Astrocyte (in vitro differentiated cells and primary cell): ENCODE results near the gene RAPGEF4. TPM values are rescaled to one million over a fixed set of nuclear protein-coding genes. Genes with fewer than 3 reads are reported as not detected.

Experiments
- DNase-seq: peaks from one replicate; pipeline ENCODE4 v3.0.0-alpha.2; 2010; ENCODE audit warnings: low read depth
- FAIRE-seq: peaks from 2 replicates; lab custom pipeline; 2011; peaks lifted over from hg19 to GRCh38; lab: Jason Lieb, UNC
- H2AFZ ChIP-seq: 2 replicates; pipeline ENCODE4 v1.6.0; 2012; ENCODE audit warnings: low read depth, low read length, inconsistent platforms
- H3K27ac ChIP-seq: 2 replicates; pipeline ENCODE4 v1.5.1; 2011; ENCODE audit warnings: low read depth, low read length, inconsistent platforms
- H3K27me3 ChIP-seq: 2 replicates; pipeline ENCODE4 v1.6.0; 2011; ENCODE audit warnings: low read length, inconsistent platforms; ENCODE audit not compliant: insufficient read depth
- H3K36me3 ChIP-seq: 2 replicates; pipeline ENCODE4 v1.5.1; 2011; ENCODE audit warnings: low read length, inconsistent platforms; ENCODE audit not compliant: insufficient read depth
- H3K4me1 ChIP-seq: 2 replicates; pipeline ENCODE4 v1.5.1; 2011; ENCODE audit warnings: low read length, inconsistent platforms; ENCODE audit not compliant: insufficient read depth
- H3K4me2 ChIP-seq: 2 replicates; pipeline ENCODE4 v1.6.0; 2012; ENCODE audit warnings: low read length, inconsistent platforms
- H3K4me3 ChIP-seq: 2 replicates; pipeline ENCODE4 v1.5.1; 2011; ENCODE audit warnings: low read depth, mild to moderate bottlenecking, low read length, inconsistent platforms; ENCODE audit not compliant: insufficient read depth
- H3K79me2 ChIP-seq: 2 replicates; pipeline ENCODE4 v1.6.0; 2012; ENCODE audit warnings: mild to moderate bottlenecking, low read length, inconsistent platforms; ENCODE audit not compliant: insufficient read depth
- H3K9ac ChIP-seq: 2 replicates; pipeline ENCODE4 v1.6.0; 2012; ENCODE audit warnings: mild to moderate bottlenecking, low read length, inconsistent platforms
- H3K9me3 ChIP-seq: 2 replicates; pipeline ENCODE4 v1.5.1; 2012; ENCODE audit warnings: low read depth, mild to moderate bottlenecking, low read length, inconsistent platforms; ENCODE audit not compliant: insufficient read depth
- H4K20me1 ChIP-seq: 2 replicates; pipeline ENCODE4 v1.6.0; 2012; ENCODE audit warnings: low read length, inconsistent platforms; ENCODE audit not compliant: insufficient read depth
- H3K27ac Mint-ChIP-seq: one replicate; pipeline ENCODE4 v1.8.0; 2021; ENCODE audit warnings: mild to moderate bottlenecking, mixed read lengths; ENCODE audit not compliant: unreplicated experiment
- H3K27me3 Mint-ChIP-seq: one replicate; pipeline ENCODE4 v1.8.0; 2021; ENCODE audit warnings: low read depth, mixed read lengths; ENCODE audit not compliant: unreplicated experiment
- H3K36me3 Mint-ChIP-seq: one replicate; pipeline ENCODE4 v1.8.0; 2021; ENCODE audit warnings: low read depth, mixed read lengths; ENCODE audit not compliant: unreplicated experiment
- H3K4me1 Mint-ChIP-seq: one replicate; pipeline ENCODE4 v1.8.0; 2021; ENCODE audit warnings: low read depth, mixed read lengths; ENCODE audit not compliant: unreplicated experiment
- H3K4me3 Mint-ChIP-seq: one replicate; pipeline ENCODE4 v1.8.0; 2021; ENCODE audit warnings: mild to moderate bottlenecking, moderate library complexity, mixed read lengths; ENCODE audit not compliant: unreplicated experiment
- H3K9me3 Mint-ChIP-seq: one replicate; pipeline ENCODE4 v1.8.0; 2021; ENCODE audit warnings: mild to moderate bottlenecking, mixed read lengths; ENCODE audit not compliant: unreplicated experiment
- EZH2 ChIP-seq: IDR thresholded peaks from 2 replicates; pipeline ENCODE4 v1.6.1; 2012; ENCODE audit warnings: mild to moderate bottlenecking, low read length, inconsistent platforms; ENCODE audit not compliant: insufficient read depth
- total RNA-seq: library from RNA; stranded (reverse); gene quantifications from 2 replicates; pipeline ENCODE4 v1.2.1, GENCODE V29; 2021
- TF ChIP-seq, protein P1 (sequence below): IDR thresholded peaks from 2 replicates; pipeline ENCODE4 v1.5.1; 2011; ENCODE audit warnings: low read depth, mild to moderate bottlenecking, inconsistent platforms, low read length, moderate library complexity; ENCODE audit not compliant: insufficient read depth

Gene RAPGEF4
- total RNA-seq, 1 donor from 2014 or later: 1.1 TPM

DNA sequence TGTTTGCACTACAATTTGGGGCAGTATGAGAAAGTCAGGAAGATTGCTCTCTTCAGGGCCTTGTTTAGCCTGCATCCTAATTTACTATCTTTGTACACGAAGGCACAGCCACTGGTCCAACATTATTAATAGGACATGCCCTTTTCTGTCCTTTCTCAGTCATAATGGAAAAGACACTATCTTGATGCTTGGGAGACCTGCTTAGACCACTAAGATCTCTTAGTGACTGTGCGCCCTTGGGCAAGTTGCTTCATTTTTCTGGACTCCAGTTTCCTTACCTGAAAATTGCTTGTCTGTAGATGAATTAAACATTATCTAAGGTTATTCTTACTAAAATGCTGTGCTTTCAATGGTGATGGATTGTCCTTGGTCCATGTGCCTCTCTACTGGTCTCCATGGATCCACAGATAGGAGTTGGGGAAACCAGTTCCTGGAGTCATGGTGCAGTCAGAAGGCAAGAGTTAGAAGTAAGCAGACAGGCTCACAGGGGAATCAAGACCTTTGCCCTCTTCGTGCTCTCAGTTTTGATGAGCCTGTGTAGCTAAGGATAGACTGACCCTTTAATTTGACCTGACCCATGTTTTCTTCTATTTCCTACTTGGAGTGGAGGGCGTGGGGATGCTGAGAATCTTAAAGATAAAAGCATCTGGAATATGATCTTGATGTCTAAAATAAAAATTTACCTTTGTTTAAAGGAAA lies 114.0 kb downstream of the RAPGEF4 start:
- no peak overlapping the region for H3K9ac ChIP-seq
- no peaks in the 10 kb centered on the region for H3K79me2 ChIP-seq
- Mint-ChIP-seq H3K9me3 (peaks cover 2% of the 10 kb centered on the region), H3K36me3 (no peaks in the 10 kb centered on the region), H3K4me1 (peaks cover 4% of the 10 kb centered on the region), H3K27ac (no peak overlapping the region), H3K4me3 (no peak overlapping the region), H3K27me3 (no peaks in the 10 kb centered on the region)
- H3K9me3 ChIP-seq: no peaks in the 10 kb centered on the region
- FAIRE-seq: no peak
- no peak overlapping the region for H3K4me3 ChIP-seq
- H2AFZ ChIP-seq: no peak overlapping the region
- H4K20me1 ChIP-seq: no peaks in the 10 kb centered on the region
- no peak overlapping the region for H3K4me2 ChIP-seq
- H3K4me1 ChIP-seq: no peaks in the 10 kb centered on the region
- no peak overlapping the region for H3K27ac ChIP-seq
- DNase-seq: no peak
- H3K27me3 ChIP-seq: no peaks in the 10 kb centered on the region
- TF ChIP-seq, protein P1, sequence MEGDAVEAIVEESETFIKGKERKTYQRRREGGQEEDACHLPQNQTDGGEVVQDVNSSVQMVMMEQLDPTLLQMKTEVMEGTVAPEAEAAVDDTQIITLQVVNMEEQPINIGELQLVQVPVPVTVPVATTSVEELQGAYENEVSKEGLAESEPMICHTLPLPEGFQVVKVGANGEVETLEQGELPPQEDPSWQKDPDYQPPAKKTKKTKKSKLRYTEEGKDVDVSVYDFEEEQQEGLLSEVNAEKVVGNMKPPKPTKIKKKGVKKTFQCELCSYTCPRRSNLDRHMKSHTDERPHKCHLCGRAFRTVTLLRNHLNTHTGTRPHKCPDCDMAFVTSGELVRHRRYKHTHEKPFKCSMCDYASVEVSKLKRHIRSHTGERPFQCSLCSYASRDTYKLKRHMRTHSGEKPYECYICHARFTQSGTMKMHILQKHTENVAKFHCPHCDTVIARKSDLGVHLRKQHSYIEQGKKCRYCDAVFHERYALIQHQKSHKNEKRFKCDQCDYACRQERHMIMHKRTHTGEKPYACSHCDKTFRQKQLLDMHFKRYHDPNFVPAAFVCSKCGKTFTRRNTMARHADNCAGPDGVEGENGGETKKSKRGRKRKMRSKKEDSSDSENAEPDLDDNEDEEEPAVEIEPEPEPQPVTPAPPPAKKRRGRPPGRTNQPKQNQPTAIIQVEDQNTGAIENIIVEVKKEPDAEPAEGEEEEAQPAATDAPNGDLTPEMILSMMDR: no peak
- TF ChIP-seq EZH2: no peak
- H3K36me3 ChIP-seq: no peaks in the 10 kb centered on the region

DNA sequence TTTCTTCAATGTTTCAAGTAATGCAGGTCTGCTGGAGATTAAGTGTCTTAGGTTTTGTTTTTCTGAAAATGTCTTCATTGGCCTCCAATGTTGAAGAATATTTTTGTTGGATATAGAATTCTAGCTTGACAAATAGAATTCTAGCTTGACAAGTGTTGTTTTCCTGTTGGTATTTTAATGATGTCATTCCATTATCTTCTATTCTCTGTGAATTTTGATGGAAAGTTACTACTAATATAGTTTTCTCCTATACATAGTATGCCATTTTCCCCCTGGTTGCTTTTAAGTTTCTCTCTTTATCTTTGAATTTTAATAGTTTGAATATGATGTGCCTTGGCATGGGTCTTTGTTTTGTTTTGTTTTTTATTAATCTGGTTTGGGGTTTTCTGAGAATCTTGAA lies 119.9 kb downstream of the RAPGEF4 start:
- Histone ChIP-seq H3K36me3 (no peaks in the 10 kb centered on the region), H3K27ac (no peak overlapping the region), H2AFZ (no peak overlapping the region), H4K20me1 (no peaks in the 10 kb centered on the region), H3K27me3 (no peaks in the 10 kb centered on the region), H3K9me3 (no peaks in the 10 kb centered on the region), H3K4me1 (peaks cover 4% of the 10 kb centered on the region), H3K79me2 (no peaks in the 10 kb centered on the region), H3K9ac (no peak overlapping the region), H3K4me2 (no peak overlapping the region), H3K4me3 (no peak overlapping the region)
- FAIRE-seq (no peak), DNase-seq (no peak)
- H3K27me3 Mint-ChIP-seq: no peaks in the 10 kb centered on the region
- no peak overlapping the region for H3K27ac Mint-ChIP-seq
- no peaks in the 10 kb centered on the region for H3K36me3 Mint-ChIP-seq
- TF ChIP-seq, protein P1: no peak
- no peak for TF ChIP-seq EZH2
- peaks cover 10% of the 10 kb centered on the region for H3K4me1 Mint-ChIP-seq
- peaks cover 2% of the 10 kb centered on the region for H3K9me3 Mint-ChIP-seq
- H3K4me3 Mint-ChIP-seq: no peak overlapping the region

DNA sequence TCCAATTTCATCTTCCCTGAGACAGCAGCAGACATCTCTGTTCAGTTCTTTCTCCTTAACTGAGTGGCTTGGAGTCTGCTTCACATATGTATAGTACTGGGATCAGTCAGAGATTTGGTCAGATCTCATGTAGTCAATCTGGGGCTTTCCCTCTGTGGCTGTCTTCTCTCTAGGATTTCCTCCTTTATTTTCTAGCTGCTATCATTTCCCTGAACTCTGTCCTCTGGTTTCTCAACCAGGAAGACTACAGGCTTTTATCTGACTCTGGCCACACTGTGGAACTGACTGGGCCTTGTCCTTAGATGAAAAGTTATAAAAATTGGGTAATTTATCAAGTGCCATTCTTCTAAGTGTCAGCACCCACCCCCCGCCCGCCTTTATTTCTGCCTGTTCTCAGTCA lies 121.0 kb downstream of the RAPGEF4 start:
- no peaks in the 10 kb centered on the region for H3K79me2 ChIP-seq
- H3K4me3 ChIP-seq: no peak overlapping the region
- Mint-ChIP-seq H3K27ac (no peak overlapping the region), H3K27me3 (no peaks in the 10 kb centered on the region), H3K4me3 (no peak overlapping the region), H3K36me3 (no peaks in the 10 kb centered on the region), H3K4me1 (peaks cover 10% of the 10 kb centered on the region), H3K9me3 (peaks cover 2% of the 10 kb centered on the region)
- H3K36me3 ChIP-seq: no peaks in the 10 kb centered on the region
- H3K9me3 ChIP-seq: no peaks in the 10 kb centered on the region
- H3K27ac ChIP-seq: no peak overlapping the region
- H3K4me1 ChIP-seq: peaks cover 4% of the 10 kb centered on the region
- FAIRE-seq: no peak
- H3K9ac ChIP-seq: no peak overlapping the region
- TF ChIP-seq EZH2: no peak
- no peaks in the 10 kb centered on the region for H3K27me3 ChIP-seq
- H4K20me1 ChIP-seq: no peaks in the 10 kb centered on the region
- no peak for DNase-seq
- no peak overlapping the region for H2AFZ ChIP-seq
- H3K4me2 ChIP-seq: no peak overlapping the region
